ENCODE data around the gene ATP4B.
"Not testable (repeated sequence)": the region's sequence is repeated elsewhere in the genome, so short reads cannot be mapped to it uniquely, and the experiment has no call there.

ATP4B gene

GRCh38 chr13:113623491-113624234, 34.3 kb downstream of the ATP4B start:
- Mint-ChIP-seq H3K27ac (no peak overlapping the region), H3K36me3 (ENCODE audit: low read depth) (peaks cover 84% of the 10 kb centered on the region), H3K27me3 (ENCODE audit: low read depth, poor library complexity) (peaks cover 3% of the 10 kb centered on the region), H3K9me3 (peaks cover 29% of the 10 kb centered on the region), H3K4me3 (no peak overlapping the region), H3K4me1 (peaks cover 16% of the 10 kb centered on the region)
- TF ChIP-seq, protein P1, sequence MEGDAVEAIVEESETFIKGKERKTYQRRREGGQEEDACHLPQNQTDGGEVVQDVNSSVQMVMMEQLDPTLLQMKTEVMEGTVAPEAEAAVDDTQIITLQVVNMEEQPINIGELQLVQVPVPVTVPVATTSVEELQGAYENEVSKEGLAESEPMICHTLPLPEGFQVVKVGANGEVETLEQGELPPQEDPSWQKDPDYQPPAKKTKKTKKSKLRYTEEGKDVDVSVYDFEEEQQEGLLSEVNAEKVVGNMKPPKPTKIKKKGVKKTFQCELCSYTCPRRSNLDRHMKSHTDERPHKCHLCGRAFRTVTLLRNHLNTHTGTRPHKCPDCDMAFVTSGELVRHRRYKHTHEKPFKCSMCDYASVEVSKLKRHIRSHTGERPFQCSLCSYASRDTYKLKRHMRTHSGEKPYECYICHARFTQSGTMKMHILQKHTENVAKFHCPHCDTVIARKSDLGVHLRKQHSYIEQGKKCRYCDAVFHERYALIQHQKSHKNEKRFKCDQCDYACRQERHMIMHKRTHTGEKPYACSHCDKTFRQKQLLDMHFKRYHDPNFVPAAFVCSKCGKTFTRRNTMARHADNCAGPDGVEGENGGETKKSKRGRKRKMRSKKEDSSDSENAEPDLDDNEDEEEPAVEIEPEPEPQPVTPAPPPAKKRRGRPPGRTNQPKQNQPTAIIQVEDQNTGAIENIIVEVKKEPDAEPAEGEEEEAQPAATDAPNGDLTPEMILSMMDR (IDR thresholded peaks at IDR 0.05), result no peak
- no peak for DNase-seq

DNA sequence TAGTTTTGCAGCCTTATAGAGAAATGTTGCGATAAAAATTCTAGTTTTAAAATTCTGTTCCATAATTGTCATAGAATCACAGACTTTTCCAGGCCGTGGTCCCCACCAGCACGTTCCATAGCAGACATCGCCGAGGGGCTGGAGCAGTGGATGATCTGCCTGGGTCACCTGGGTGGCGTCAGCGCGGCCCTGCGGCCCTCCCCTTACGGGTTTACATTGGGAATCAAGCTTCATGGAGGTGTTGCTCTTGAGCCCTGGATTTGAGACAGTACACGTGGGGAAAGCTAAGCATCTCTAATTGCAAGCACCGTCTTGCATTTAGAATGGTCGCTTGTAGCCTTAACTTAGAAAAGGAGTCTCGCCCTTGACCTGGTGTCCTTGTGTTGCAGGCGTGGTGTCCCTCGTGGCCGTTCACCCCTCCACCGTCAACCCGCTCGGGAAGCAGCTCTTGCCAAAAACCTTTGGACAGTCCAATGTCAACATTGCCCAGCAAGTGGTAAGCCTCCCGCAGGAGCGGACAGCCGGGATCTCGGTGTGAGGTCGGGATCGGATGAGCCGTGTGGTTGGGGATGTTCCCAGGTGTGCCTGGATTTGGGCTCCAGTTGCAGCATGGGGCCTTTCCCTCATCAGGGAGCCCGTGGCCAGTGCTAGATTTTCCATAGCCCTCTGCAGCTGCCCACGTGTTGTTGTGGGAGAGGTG, 35.1 kb downstream of the ATP4B start:
- H3K4me3 Mint-ChIP-seq, result no peak overlapping the region
- no peak for DNase-seq
- peaks cover 86% of the 10 kb centered on the region for H3K36me3 Mint-ChIP-seq (ENCODE audit: low read depth)
- H3K9me3 Mint-ChIP-seq, result peaks cover 29% of the 10 kb centered on the region
- no peak overlapping the region for H3K27ac Mint-ChIP-seq
- H3K4me1 Mint-ChIP-seq, result peaks cover 20% of the 10 kb centered on the region
- peaks cover 3% of the 10 kb centered on the region for H3K27me3 Mint-ChIP-seq (ENCODE audit: low read depth, poor library complexity)
- TF ChIP-seq, protein P1 (IDR thresholded peaks at IDR 0.05), result no peak

DNA sequence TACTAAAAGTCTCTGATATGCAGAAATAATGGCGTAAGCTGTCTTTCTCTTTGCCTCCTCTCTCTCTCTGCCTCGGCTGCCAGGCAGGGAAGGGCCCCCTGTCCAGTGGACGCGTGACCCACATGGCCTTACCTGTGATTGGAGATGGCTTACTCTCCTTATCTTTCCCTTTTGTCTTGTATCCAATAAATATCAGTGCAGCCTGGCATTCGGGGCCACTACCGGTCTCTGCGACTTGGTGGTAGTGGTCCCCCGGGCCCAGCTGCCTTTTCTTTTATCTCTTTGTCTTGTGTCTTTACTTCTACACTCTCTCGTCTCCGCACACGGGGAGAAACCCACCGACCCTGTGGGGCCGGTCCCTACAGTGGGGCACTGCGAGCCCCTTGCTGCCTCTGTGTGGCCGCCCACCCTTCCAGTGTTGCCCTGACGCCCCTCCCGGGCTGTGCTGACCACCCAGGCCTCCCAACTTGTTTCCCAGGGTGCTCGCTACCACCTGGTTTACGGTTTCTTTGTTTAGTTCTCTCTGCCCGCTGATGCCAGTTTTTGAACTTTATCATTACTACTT, 35.9 kb downstream of the ATP4B start:
- peaks cover 82% of the 10 kb centered on the region for H3K36me3 Mint-ChIP-seq (ENCODE audit: low read depth)
- H3K27me3 Mint-ChIP-seq (ENCODE audit: low read depth, poor library complexity); H3K4me3 Mint-ChIP-seq; DNase-seq; H3K27ac Mint-ChIP-seq: not testable (repeated sequence)
- peaks cover 29% of the 10 kb centered on the region for H3K9me3 Mint-ChIP-seq
- peaks cover 21% of the 10 kb centered on the region for H3K4me1 Mint-ChIP-seq

DNA sequence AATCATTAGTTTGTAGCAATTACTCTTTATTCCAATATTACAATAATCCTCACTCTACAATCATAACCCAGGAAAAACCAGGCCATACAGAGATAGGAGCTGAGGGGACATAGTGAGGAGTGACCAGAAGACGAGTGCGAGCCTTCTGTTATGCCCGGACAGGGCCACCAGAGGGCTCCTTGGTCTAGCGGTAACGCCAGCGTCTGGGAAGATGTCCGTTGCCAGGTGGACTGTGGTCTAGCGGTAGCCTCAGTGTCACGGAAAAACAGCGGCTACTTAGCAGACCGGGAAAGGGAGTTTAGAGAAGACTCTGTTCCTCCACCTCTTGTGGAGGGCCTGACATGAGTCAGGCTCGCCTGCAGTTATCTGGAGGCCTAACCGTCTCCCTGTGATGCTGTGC, 36.5 kb downstream of the ATP4B start:
- DNase-seq; H3K4me3 Mint-ChIP-seq; H3K27me3 Mint-ChIP-seq (ENCODE audit: low read depth, poor library complexity); H3K27ac Mint-ChIP-seq: not testable (repeated sequence)
- Mint-ChIP-seq H3K4me1 (peaks cover 22% of the 10 kb centered on the region), H3K9me3 (peaks cover 29% of the 10 kb centered on the region), H3K36me3 (ENCODE audit: low read depth) (peaks cover 77% of the 10 kb centered on the region)
- TF ChIP-seq, protein P1 (IDR thresholded peaks at IDR 0.05), result peak; percentile 26

DNA sequence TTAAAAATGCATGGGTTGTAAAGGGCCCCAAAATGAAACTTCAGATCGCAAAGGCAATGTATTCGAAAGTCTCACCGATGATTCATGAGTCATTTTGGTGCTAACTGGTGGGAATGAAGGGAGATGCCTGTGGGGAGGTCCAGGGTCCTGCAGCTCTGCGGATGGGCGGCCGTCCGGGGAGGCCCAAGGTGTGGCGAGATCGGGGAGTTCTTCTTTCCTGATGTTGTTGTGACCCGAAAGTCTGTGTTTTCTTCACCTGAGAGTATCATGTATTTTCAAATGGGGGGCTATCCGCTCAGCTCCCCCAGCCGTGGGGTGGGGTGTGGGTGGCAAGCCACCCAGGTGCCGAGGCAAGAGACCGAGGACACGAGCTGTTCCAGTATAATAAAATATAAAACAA, 37.0 kb downstream of the ATP4B start:
- Mint-ChIP-seq H3K4me1 (peaks cover 26% of the 10 kb centered on the region), H3K27me3 (ENCODE audit: low read depth, poor library complexity) (peaks cover 6% of the 10 kb centered on the region), H3K36me3 (ENCODE audit: low read depth) (peaks cover 76% of the 10 kb centered on the region), H3K9me3 (peaks cover 29% of the 10 kb centered on the region), H3K4me3 (no peak overlapping the region), H3K27ac (no peak overlapping the region)
- DNase-seq, result no peak
- TF ChIP-seq, protein P1 (IDR thresholded peaks at IDR 0.05), result no peak

- Mint-ChIP-seq H3K27ac (no peak overlapping the region), H3K9me3 (peaks cover 26% of the 10 kb centered on the region), H3K4me3 (no peak overlapping the region), H3K4me1 (peaks cover 27% of the 10 kb centered on the region), H3K36me3 (ENCODE audit: low read depth) (peaks cover 68% of the 10 kb centered on the region), H3K27me3 (ENCODE audit: low read depth, poor library complexity) (peaks cover 6% of the 10 kb centered on the region)
- TF ChIP-seq, protein P1 (IDR thresholded peaks at IDR 0.05), result no peak
- DNase-seq, result no peak
Observed at GRCh38 chr13:113620036-113620796, 37.8 kb downstream of the ATP4B start.

All from nephron progenitor cell (in vitro differentiated cells).